ENCODE results near the gene SLC26A8.

- TF ChIP-seq, protein P1, sequence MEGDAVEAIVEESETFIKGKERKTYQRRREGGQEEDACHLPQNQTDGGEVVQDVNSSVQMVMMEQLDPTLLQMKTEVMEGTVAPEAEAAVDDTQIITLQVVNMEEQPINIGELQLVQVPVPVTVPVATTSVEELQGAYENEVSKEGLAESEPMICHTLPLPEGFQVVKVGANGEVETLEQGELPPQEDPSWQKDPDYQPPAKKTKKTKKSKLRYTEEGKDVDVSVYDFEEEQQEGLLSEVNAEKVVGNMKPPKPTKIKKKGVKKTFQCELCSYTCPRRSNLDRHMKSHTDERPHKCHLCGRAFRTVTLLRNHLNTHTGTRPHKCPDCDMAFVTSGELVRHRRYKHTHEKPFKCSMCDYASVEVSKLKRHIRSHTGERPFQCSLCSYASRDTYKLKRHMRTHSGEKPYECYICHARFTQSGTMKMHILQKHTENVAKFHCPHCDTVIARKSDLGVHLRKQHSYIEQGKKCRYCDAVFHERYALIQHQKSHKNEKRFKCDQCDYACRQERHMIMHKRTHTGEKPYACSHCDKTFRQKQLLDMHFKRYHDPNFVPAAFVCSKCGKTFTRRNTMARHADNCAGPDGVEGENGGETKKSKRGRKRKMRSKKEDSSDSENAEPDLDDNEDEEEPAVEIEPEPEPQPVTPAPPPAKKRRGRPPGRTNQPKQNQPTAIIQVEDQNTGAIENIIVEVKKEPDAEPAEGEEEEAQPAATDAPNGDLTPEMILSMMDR (conservative IDR thresholded peaks at IDR 0.05): peak; percentile 46
- no peak for TF ChIP-seq ZFX (IDR thresholded peaks at IDR 0.05)
Observed at GRCh38 chr6:35955970-35956369, 68.5 kb downstream of the SLC26A8 start.
